ENCODE measurements around the gene SHMT2.

The SHMT2 gene

DNA sequence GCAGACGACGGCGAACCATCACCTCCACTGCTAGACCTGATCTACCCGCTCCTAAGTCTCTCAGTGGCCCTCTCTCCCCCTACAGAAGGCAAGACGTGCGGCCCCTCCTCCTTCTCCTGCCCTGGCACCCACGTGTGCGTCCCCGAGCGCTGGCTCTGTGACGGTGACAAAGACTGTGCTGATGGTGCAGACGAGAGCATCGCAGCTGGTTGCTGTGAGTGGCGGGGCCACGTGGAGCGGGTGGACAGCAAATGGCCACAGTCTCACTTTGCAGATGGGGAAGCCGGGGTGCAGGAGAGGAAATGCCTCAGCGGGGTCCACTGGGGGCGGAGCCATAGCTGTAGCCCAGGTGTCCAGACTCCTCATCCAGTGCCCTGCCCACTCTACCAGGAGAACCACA lies 34.3 kb upstream of the SHMT2 start:
- peaks cover 4% of the 10 kb centered on the region; the same call in 1 of the 2 replicates for H3K36me3 ChIP-seq
- H3K4me3 ChIP-seq (ENCODE audit: low read depth, low read length), result no peak overlapping the region
- TF ChIP-seq, protein P1, sequence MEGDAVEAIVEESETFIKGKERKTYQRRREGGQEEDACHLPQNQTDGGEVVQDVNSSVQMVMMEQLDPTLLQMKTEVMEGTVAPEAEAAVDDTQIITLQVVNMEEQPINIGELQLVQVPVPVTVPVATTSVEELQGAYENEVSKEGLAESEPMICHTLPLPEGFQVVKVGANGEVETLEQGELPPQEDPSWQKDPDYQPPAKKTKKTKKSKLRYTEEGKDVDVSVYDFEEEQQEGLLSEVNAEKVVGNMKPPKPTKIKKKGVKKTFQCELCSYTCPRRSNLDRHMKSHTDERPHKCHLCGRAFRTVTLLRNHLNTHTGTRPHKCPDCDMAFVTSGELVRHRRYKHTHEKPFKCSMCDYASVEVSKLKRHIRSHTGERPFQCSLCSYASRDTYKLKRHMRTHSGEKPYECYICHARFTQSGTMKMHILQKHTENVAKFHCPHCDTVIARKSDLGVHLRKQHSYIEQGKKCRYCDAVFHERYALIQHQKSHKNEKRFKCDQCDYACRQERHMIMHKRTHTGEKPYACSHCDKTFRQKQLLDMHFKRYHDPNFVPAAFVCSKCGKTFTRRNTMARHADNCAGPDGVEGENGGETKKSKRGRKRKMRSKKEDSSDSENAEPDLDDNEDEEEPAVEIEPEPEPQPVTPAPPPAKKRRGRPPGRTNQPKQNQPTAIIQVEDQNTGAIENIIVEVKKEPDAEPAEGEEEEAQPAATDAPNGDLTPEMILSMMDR (IDR thresholded peaks at IDR 0.05; ENCODE audit: low read depth, low read length), result no peak

DNA sequence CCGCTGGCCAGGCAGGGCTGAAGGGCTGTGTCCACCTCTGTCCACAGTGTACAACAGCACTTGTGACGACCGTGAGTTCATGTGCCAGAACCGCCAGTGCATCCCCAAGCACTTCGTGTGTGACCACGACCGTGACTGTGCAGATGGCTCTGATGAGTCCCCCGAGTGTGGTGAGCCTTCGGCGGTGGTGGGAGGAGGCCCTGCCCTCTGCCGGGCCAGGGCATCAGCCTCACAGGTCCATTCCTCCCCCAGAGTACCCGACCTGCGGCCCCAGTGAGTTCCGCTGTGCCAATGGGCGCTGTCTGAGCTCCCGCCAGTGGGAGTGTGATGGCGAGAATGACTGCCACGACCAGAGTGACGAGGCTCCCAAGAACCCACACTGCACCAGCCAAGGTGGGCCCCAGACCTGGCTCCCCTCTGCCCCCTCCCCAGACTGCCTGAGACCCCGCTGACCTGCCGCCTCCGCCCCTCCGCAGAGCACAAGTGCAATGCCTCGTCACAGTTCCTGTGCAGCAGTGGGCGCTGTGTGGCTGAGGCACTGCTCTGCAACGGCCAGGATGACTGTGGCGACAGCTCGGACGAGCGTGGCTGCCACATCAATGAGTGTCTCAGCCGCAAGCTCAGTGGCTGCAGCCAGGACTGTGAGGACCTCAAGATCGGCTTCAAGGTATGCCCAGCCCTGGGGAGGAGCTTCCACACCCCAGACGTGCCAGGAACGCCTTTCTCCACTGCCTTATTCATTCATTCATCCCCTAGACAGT lies 33.7 kb upstream of the SHMT2 start:
- H3K4me3 ChIP-seq (ENCODE audit: low read depth, low read length), result no peak overlapping the region
- no peaks in the 10 kb centered on the region for H3K27me3 ChIP-seq (ENCODE audit: insufficient read depth, low read depth, severe bottlenecking)
- H3K27ac ChIP-seq, result no peak overlapping the region
- TF ChIP-seq, protein P1 (IDR thresholded peaks at IDR 0.05; ENCODE audit: low read depth, low read length), result no peak
- H3K9me3 ChIP-seq (ENCODE audit: severe bottlenecking), result no peaks in the 10 kb centered on the region
- DNase-seq, result no peak
- H3K36me3 ChIP-seq, result peaks cover 4% of the 10 kb centered on the region; the same call in 1 of the 2 replicates

More for the DNA sequence above, 34.3 kb upstream of the SHMT2 start:
- no peak for DNase-seq
- Histone ChIP-seq H3K9me3 (ENCODE audit: severe bottlenecking) (no peaks in the 10 kb centered on the region), H3K27ac (no peak overlapping the region), H3K27me3 (ENCODE audit: insufficient read depth, low read depth, severe bottlenecking) (no peaks in the 10 kb centered on the region)

DNA sequence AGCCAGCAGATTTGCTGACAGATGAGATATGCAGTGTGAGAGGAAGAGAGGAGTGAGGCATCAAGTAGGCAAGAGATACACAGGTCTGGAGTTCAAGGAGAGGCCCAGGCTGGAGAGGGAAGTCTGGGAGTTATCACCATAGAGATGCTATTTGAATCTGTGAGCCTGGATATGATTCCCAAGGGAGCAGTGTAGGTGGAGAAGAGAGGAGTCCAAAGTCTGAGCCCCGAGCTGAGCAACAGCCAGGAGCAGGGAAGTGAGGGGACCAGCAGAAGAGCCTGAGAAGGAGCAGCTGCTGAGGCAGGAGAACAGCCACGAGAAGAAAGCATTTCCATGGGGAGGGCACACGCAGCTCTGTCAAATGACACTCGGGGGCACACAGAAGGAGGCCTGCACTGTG lies 33.1 kb upstream of the SHMT2 start:
- TF ChIP-seq, protein P1 (IDR thresholded peaks at IDR 0.05; ENCODE audit: low read depth, low read length), result no peak
- Histone ChIP-seq H3K27ac (no peak overlapping the region), H3K36me3 (peaks cover 4% of the 10 kb centered on the region; the same call in 1 of the 2 replicates)

DNA sequence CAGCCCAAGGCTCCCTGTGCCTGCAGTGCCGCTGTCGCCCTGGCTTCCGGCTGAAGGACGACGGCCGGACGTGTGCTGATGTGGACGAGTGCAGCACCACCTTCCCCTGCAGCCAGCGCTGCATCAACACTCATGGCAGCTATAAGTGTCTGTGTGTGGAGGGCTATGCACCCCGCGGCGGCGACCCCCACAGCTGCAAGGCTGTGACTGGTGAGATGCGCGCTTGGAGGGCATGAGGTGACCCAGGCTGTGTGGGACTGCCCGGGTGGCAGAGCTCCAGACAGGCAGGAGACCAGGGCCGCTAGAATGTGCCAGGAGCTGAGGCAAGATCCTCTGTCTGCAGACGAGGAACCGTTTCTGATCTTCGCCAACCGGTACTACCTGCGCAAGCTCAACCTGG lies 32.6 kb upstream of the SHMT2 start:
- H3K27me3 ChIP-seq (ENCODE audit: insufficient read depth, low read depth, severe bottlenecking), result no peaks in the 10 kb centered on the region
- no peak overlapping the region for H3K27ac ChIP-seq
- TF ChIP-seq, protein P1 (IDR thresholded peaks at IDR 0.05; ENCODE audit: low read depth, low read length), result no peak
- H3K9me3 ChIP-seq (ENCODE audit: severe bottlenecking), result no peaks in the 10 kb centered on the region
- no peak overlapping the region for H3K4me3 ChIP-seq (ENCODE audit: low read depth, low read length)
- peaks cover 4% of the 10 kb centered on the region; the same call in 1 of the 2 replicates for H3K36me3 ChIP-seq
- DNase-seq, result no peak

More for the DNA sequence above, 33.1 kb upstream of the SHMT2 start:
- Histone ChIP-seq H3K27me3 (ENCODE audit: insufficient read depth, low read depth, severe bottlenecking) (no peaks in the 10 kb centered on the region), H3K9me3 (ENCODE audit: severe bottlenecking) (no peaks in the 10 kb centered on the region), H3K4me3 (ENCODE audit: low read depth, low read length) (no peak overlapping the region)
- DNase-seq, result no peak

DNA sequence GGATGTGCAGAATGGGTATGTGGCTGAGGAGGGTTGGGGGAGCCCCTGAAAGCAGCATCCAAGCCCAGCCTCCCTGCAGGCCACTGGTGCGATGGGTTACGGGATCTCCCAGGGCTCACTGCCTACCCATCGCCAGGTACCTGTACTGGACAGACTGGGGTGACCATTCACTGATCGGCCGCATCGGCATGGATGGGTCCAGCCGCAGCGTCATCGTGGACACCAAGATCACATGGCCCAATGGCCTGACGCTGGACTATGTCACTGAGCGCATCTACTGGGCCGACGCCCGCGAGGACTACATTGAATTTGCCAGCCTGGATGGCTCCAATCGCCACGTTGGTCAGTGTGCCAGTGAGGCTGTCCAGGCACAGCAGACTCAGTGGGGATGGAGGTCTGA lies 31.2 kb upstream of the SHMT2 start:
- H3K27ac ChIP-seq, result no peak overlapping the region
- no peaks in the 10 kb centered on the region for H3K27me3 ChIP-seq (ENCODE audit: insufficient read depth, low read depth, severe bottlenecking)
- no peak for DNase-seq
- no peak overlapping the region for H3K4me3 ChIP-seq (ENCODE audit: low read depth, low read length)
- TF ChIP-seq, protein P1 (IDR thresholded peaks at IDR 0.05; ENCODE audit: low read depth, low read length), result no peak
- H3K36me3 ChIP-seq, result peaks cover 5% of the 10 kb centered on the region
- no peaks in the 10 kb centered on the region for H3K9me3 ChIP-seq (ENCODE audit: severe bottlenecking)
